ENCODE measurements around the gene RFX5.

RFX5 gene

DNA sequence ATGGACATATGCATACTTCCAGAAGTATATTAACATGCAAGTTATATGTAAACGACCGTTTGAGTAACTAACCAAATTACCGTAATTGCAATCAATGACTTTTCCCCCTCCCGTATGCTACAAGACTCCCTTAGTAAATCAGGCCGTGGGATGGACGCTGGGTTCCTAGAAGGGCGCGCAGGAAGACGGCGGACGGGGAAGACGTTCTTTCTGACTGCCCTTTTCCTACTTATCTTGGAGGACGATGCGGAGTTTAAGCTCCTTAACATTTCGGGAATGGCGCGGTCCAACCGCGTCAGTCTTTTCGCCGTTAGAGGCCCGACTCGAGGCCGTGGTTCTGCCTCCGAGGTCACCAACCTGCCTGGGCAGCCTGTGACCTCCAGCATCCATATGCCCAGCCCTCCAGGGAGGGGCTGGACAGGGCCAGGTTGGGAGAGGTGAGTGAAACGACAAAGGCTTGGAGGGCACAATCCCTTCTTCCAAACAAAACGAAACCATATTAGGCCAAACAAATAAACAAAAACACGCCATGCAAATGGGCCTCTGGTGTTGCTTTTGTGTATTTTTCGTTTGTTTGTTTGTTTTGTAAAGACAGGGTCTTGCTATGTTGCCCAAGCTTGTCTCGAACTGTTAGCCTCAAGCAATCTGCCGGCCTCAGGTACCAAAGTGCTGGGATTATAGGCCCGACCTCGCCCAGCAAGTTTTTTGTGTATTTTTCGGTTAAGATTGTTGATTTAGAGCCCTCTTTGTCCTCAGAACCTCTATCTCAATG, 19.0 kb downstream of the RFX5 start:
- H2BK5ac ChIP-seq (ENCODE audit: low read depth, low read length, poor library complexity, severe bottlenecking), result no peak overlapping the region
- no peak overlapping the region for H2BK15ac ChIP-seq (ENCODE audit: low read depth, poor library complexity, severe bottlenecking)
- H3K79me1 ChIP-seq (replicated peaks; ENCODE audit: low read length, poor library complexity, severe bottlenecking), result no peaks in the 10 kb centered on the region
- peak overlapping the region in 1 of 2 experiments; percentile 67 for H3K23ac ChIP-seq (ENCODE audit: low read length in 2 of 2)
- peaks cover 8% of the 10 kb centered on the region for H3K4me1 ChIP-seq (ENCODE audit: control insufficient read depth, insufficient read depth, low read depth, low read length)
- no peak overlapping the region for H2BK120ac ChIP-seq (ENCODE audit: low read depth, low read length)
- no peaks in the 10 kb centered on the region for H3K27me3 ChIP-seq (ENCODE audit: control insufficient read depth in 1 of 2, insufficient read depth in 1 of 2, low read length in 2 of 2)
- no peak overlapping the region for H2AK5ac ChIP-seq (ENCODE audit: low read length, severe bottlenecking)
- peaks cover 9 to 26% of the 10 kb centered on the region in 2 experiments for H3K36me3 ChIP-seq (ENCODE audit: control insufficient read depth in 1 of 2, insufficient read depth in 2 of 2, low read depth in 1 of 2, low read length in 2 of 2)
- peak overlapping the region; percentile 72 for H3K4me2 ChIP-seq (ENCODE audit: low read length, poor library complexity, severe bottlenecking)
- peak overlapping the region; percentile 49 to 84 for H3K4ac ChIP-seq (ENCODE audit: low read depth in 1 of 2, low read length in 2 of 2)
- peak overlapping the region; percentile 100 for H3K9ac ChIP-seq (ENCODE audit: low read length)
- H4K91ac ChIP-seq (ENCODE audit: low read length), result peak overlapping the region; percentile 44
- H2BK12ac ChIP-seq (ENCODE audit: low read length in 2 of 2), result no peak overlapping the region
- H3K9me3 ChIP-seq (ENCODE audit: control insufficient read depth, low read length), result no peaks in the 10 kb centered on the region
- peak overlapping the region in 1 of 2 experiments; percentile 74 for H3K14ac ChIP-seq (ENCODE audit: low read length in 2 of 2)
- H3K18ac ChIP-seq (ENCODE audit: low read depth in 1 of 2, low read length in 2 of 2), result peak overlapping the region; percentile 54 to 56
- peak overlapping the region; percentile 41 to 94 for H3K4me3 ChIP-seq (ENCODE audit: insufficient read depth in 1 of 2, low read depth in 1 of 2, low read length in 2 of 2)
- peak overlapping the region; percentile 32 for H3K27ac ChIP-seq (ENCODE audit: low read length, poor library complexity, severe bottlenecking)
- peak overlapping the region; percentile 76 for H2AFZ ChIP-seq (ENCODE audit: low read depth, low read length)
- 36% methylated on average over 31 of the region's 34 CpGs for whole genome bisulfite sequencing
- no peak for DNase-seq
- H4K8ac ChIP-seq (ENCODE audit: low read length), result peak overlapping the region; percentile 90

GRCh38 chr1:151327223-151327902, 19.7 kb downstream of the RFX5 start, which contains the start of gene PI4KB:
Gene PI4KB, minus strand, starts transcription at chr1:151327416. Its CDS starts 10,935 bp downstream, at chr1:151316481.
- under 1% methylated on average over 37 of the region's 40 CpGs for WGBS
- H3K9ac ChIP-seq (ENCODE audit: low read length), result peak within 1 kb of the TSS; percentile 100
- H3K79me1 ChIP-seq (replicated peaks; ENCODE audit: low read length, poor library complexity, severe bottlenecking), result peaks cover 2% of the 10 kb centered on the region
- no peaks in the 10 kb centered on the region for H3K27me3 ChIP-seq (ENCODE audit: control insufficient read depth in 1 of 2, insufficient read depth in 1 of 2, low read length in 2 of 2)
- no peak within 1 kb of the TSS for H2BK15ac ChIP-seq (ENCODE audit: low read depth, poor library complexity, severe bottlenecking)
- peak within 1 kb of the TSS; percentile 90 for H4K8ac ChIP-seq (ENCODE audit: low read length)
- H3K9me3 ChIP-seq (ENCODE audit: control insufficient read depth, low read length), result no peaks in the 10 kb centered on the region
- H2AK5ac ChIP-seq (ENCODE audit: low read length, severe bottlenecking), result no peak within 1 kb of the TSS
- H3K4me1 ChIP-seq (ENCODE audit: control insufficient read depth, insufficient read depth, low read depth, low read length), result peaks cover 8% of the 10 kb centered on the region
- H4K91ac ChIP-seq (ENCODE audit: low read length), result peak within 1 kb of the TSS; percentile 72
- H3K14ac ChIP-seq (ENCODE audit: low read length in 2 of 2), result peak within 1 kb of the TSS in 1 of 2 experiments; percentile 74
- peak within 1 kb of the TSS; percentile 76 for H2AFZ ChIP-seq (ENCODE audit: low read depth, low read length)
- peaks cover 9 to 32% of the 10 kb centered on the region in 2 experiments for H3K36me3 ChIP-seq (ENCODE audit: control insufficient read depth in 1 of 2, insufficient read depth in 2 of 2, low read depth in 1 of 2, low read length in 2 of 2)
- peak within 1 kb of the TSS; percentile 68 for H2BK5ac ChIP-seq (ENCODE audit: low read depth, low read length, poor library complexity, severe bottlenecking)
- peak within 1 kb of the TSS; percentile 94 for H3K27ac ChIP-seq (ENCODE audit: low read length, poor library complexity, severe bottlenecking)
- H3K4ac ChIP-seq (ENCODE audit: low read depth in 1 of 2, low read length in 2 of 2), result peak within 1 kb of the TSS; percentile 49 to 84
- peak; percentile 99 for DNase-seq
- peak within 1 kb of the TSS; percentile 62 to 84 for H3K18ac ChIP-seq (ENCODE audit: low read depth in 1 of 2, low read length in 2 of 2)
- no peak within 1 kb of the TSS for H2BK12ac ChIP-seq (ENCODE audit: low read length in 2 of 2)
- H3K4me2 ChIP-seq (ENCODE audit: low read length, poor library complexity, severe bottlenecking), result peak within 1 kb of the TSS; percentile 83
- peak within 1 kb of the TSS in 1 of 2 experiments; percentile 67 for H3K23ac ChIP-seq (ENCODE audit: low read length in 2 of 2)
- peak within 1 kb of the TSS; percentile 2 for H2BK120ac ChIP-seq (ENCODE audit: low read depth, low read length)
- H3K4me3 ChIP-seq (ENCODE audit: insufficient read depth in 1 of 2, low read depth in 1 of 2, low read length in 2 of 2), result peak within 1 kb of the TSS; percentile 83 to 94

- H3K4me1 ChIP-seq (ENCODE audit: control insufficient read depth, insufficient read depth, low read depth, low read length), result peaks cover 8% of the 10 kb centered on the region
- no peaks in the 10 kb centered on the region for H3K27me3 ChIP-seq (ENCODE audit: control insufficient read depth in 1 of 2, insufficient read depth in 1 of 2, low read length in 2 of 2)
- whole genome bisulfite sequencing, result 9% methylated on average over 8 of the region's 12 CpGs
- peaks cover 12 to 38% of the 10 kb centered on the region in 2 experiments for H3K36me3 ChIP-seq (ENCODE audit: control insufficient read depth in 1 of 2, insufficient read depth in 2 of 2, low read depth in 1 of 2, low read length in 2 of 2)
- peak overlapping the region; percentile 100 for H3K9ac ChIP-seq (ENCODE audit: low read length)
- peak overlapping the region; percentile 72 for H4K91ac ChIP-seq (ENCODE audit: low read length)
- peak overlapping the region; percentile 83 to 94 for H3K4me3 ChIP-seq (ENCODE audit: insufficient read depth in 1 of 2, low read depth in 1 of 2, low read length in 2 of 2)
- no peak overlapping the region for H2AK5ac ChIP-seq (ENCODE audit: low read length, severe bottlenecking)
- peak overlapping the region; percentile 2 for H2BK120ac ChIP-seq (ENCODE audit: low read depth, low read length)
- H3K18ac ChIP-seq (ENCODE audit: low read depth in 1 of 2, low read length in 2 of 2), result peak overlapping the region in 1 of 2 experiments; percentile 84
- peaks cover 7% of the 10 kb centered on the region for H3K79me1 ChIP-seq (replicated peaks; ENCODE audit: low read length, poor library complexity, severe bottlenecking)
- DNase-seq, result peak; percentile 84
- no peak overlapping the region for H2BK12ac ChIP-seq (ENCODE audit: low read length in 2 of 2)
- peak overlapping the region; percentile 69 for H3K27ac ChIP-seq (ENCODE audit: low read length, poor library complexity, severe bottlenecking)
- no peak overlapping the region for H2BK5ac ChIP-seq (ENCODE audit: low read depth, low read length, poor library complexity, severe bottlenecking)
- H3K14ac ChIP-seq (ENCODE audit: low read length in 2 of 2), result no peak overlapping the region
- H2BK15ac ChIP-seq (ENCODE audit: low read depth, poor library complexity, severe bottlenecking), result no peak overlapping the region
- H3K4ac ChIP-seq (ENCODE audit: low read depth in 1 of 2, low read length in 2 of 2), result peak overlapping the region in 1 of 2 experiments; percentile 74
- H3K4me2 ChIP-seq (ENCODE audit: low read length, poor library complexity, severe bottlenecking), result peak overlapping the region; percentile 83
- no peak overlapping the region for H4K8ac ChIP-seq (ENCODE audit: low read length)
- H2AFZ ChIP-seq (ENCODE audit: low read depth, low read length), result no peak overlapping the region
- no peak overlapping the region for H3K23ac ChIP-seq (ENCODE audit: low read length in 2 of 2)
- H3K9me3 ChIP-seq (ENCODE audit: control insufficient read depth, low read length), result no peaks in the 10 kb centered on the region
These were observed 20.3 kb downstream of the RFX5 start for GRCh38 chr1:151326619-151327222.

Data from mesenchymal stem cell (in vitro differentiated cells and primary cell).